Measurements from ENCODE around the gene ATP10B.

ATP10B gene

DNA sequence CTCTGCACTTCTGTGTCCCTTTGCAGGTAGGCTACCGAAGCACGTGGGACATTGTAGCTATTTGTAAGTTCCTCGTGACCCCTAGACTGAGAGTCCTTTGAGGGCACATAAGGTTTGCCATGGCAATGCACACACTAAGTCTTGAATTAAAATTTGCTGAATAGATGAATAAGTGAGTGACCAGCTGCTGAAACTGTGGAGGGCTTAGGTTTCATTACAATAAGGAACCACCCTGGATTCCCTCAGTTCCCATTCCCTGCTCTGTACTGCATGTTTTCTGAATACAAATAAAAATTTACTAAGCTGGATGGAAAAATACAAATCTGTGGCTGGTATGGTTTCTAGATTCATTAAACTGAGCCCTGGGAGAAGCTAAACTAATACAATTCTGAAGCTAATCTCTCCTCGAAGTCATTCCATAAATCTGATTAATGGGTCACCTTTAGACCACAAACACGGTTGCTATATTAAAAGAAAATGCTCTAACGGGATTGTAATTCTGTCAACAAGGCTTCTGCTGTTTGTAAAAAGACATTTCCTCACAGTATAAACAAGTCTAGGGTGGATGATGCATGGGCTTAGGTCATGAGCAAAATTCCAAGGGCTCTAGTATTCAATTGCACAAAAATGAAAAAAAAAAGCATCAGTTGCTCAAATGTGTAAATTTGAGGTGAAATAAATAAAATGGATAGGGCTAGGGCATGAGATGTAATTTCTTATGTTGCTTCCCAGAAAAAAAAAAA, 172.3 kb downstream of the ATP10B start:
- no peak for DNase-seq

DNA sequence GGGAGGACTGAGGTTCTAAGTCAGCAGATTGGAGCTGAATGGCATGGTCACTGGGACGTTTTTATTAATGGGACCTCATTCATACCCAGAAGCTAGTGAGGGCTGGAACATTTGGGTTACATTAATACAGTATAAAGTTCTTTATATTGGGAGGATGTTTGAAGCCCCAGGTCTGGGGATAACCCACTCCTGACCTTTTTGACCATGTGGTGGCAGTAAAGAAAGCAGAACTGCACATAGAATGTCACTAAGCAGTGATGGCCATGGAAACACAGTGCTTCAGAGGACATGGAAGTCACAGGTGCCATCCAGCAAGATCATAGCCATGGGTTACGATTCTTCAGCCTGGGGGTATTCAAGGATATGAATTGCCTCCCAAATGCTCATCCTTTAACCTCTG, 176.0 kb downstream of the ATP10B start:
- no peak for DNase-seq

DNA sequence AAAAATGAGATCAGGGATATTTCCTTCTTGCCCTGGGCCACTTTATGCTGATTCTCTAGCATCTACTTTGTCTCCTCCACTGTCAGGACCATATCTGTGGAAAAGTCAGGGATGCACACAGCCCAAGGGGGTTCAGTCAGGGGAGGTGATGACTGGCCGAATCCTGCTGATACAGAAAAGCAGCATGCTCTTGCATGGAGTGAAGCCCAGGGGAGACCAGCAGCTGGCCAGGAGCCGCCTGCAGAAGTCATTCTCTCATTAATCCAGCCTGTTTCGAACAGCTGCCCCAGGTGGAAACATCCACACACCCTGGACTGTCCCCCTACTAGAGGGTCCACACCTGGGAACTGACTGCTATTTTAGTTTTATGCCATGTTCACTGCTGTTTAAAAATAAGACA, 177.1 kb downstream of the ATP10B start:
- DNase-seq = no peak

DNA sequence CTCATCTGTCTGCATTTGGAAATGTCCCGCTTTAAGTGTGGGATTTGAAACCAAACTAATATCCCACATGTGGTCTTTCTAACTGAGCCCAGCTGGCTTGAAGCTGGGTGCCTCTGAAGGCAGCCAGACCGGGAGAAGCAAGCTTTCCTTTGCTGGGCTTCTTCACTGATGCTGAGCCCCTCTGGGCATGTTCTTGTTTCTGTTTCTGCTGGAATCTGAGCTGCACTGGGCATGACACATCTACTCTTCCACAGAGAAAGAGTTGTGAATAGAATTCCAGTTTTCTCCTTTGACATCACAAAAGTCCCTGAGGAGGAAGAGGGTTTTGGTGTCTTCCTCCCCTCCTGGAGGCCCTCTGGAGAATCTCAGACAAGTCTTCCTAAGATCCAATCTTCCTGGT, 179.5 kb downstream of the ATP10B start:
- DNase-seq = no peak

DNA sequence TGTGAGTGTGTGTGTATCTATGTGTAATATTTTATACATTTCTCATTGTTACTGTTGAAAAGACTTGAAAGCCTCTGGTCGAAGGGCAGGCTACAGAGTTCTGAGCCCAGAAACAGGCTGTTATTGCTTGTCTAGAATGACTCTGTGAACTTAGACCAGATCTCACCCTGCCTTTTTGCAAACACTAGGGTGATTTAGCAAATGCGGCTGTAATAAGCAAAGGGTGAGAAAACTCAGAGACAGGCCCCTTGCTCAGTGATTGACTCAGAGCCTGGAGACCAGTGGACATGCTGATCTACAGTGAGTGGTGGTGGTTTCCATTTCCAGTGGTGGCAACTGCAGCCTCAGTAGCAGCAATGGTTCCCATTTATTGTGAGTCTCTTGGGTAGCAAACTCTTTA, 183.7 kb downstream of the ATP10B start:
- DNase-seq = no peak

DNA sequence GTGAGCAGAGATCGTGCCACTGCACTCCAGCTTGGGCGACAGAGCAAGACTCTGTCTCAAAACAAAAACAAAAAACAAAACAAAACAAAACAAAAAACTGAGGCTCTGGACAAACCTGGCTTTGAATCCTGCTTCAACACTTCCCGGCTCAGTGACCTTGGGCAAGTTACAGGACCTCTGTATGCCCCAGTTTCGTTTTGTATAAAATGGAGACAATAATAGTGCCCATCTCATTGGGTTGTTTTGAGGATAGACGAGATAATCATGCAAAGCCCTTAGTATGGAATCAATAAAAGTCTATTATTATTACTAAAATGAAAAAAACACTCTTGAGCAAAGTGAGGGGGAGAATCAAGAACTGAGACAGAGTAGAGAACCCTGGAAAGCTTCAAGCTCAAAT, 184.9 kb downstream of the ATP10B start:
- no peak for DNase-seq

DNA sequence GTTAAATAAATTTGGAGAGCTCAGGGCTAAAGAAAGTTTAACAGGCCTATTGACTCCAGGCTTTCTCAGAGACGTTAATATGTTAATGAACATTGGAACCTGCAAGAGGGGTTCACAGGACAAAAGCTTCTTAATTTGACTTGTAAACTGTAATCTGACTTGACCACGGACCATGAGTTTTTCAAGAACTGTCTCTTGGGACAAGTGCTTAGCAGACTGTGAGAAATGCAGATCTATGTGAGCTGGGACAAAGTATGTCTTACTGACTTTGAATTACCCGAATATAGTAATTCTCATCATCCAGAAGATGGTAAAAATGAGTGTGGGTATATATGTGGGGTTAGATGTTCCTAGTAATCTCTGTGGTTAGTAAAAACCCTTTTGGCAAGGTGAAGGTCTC, 186.6 kb downstream of the ATP10B start:
- DNase-seq = no peak

DNA sequence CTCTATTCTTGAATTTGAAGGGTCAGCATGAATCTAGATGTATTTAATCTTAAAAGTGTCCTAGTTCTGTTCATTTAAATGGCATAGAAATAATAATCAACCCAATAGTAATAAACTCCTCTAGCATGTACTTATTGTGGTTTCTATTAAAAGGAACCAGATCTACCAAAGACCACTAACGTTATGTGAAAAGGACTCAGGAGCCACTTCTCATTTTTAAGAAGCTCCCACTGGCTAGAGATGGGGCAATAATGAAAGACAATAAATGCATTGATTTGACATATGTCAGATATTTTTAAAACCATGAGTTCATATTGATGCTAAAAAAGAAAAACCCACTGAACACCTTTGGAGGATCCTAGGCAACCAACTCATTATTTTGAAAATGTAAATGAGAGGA, 191.9 kb downstream of the ATP10B start:
- DNase-seq = no peak

DNA sequence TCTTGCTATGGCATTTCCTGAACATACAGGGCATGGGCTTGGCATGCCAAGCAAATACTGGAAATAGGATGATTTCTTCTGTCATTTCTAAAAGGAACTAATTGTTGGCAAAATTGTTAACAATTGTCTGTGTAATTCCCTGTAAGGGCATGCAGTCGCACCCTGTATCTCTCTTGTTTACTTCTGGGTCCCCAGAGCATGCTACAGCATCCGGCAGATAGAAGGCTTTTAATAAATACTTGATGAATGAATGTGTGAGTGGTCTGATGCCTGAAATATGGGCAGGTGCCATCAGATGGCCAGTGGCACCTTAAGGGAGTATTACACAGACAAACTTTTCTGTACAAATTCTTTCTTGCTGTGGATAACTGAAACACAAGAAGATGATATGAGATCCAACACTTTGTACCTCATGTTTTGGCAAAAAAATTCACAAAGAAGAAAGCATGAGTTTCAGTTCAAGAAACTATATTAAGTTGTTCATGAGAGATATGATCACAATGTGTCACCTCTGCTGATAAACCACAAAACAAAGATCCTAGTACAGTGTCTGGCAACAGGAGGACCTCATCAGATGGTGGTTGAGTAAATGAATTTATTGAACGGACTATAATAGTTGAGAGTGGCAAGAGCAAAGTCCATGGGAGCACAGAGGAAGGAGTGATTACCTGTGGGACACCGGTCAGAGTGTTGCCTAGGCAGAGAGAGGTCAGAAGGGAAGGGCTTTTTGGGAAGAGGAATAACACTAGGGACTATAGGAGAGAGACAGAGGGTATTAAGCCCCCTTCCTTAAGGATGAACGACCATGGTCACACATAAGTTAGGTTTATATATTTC, 194.2 kb downstream of the ATP10B start:
- DNase-seq = no peak

DNA sequence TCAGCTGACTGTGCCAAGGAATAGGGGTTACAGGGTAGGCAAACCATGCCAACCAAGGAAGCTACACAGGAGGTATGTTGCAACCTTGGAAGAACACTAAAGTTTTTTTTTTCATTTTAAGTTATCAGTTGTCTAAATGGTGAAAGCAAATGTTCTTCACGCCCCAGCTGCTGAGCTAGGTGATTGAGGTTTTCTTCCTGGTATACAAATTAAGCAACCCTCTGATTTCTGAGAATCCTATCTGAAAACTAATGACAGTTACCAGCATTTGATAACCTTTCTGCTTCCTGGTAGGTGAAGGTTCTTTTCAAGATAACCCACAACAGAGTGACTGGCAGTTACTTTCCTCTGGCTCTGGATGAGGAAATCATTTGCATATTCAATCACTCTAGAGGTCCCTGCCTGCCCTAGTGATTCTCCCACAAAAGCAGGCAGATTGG, 194.9 kb downstream of the ATP10B start:
- no peak for DNase-seq

DNA sequence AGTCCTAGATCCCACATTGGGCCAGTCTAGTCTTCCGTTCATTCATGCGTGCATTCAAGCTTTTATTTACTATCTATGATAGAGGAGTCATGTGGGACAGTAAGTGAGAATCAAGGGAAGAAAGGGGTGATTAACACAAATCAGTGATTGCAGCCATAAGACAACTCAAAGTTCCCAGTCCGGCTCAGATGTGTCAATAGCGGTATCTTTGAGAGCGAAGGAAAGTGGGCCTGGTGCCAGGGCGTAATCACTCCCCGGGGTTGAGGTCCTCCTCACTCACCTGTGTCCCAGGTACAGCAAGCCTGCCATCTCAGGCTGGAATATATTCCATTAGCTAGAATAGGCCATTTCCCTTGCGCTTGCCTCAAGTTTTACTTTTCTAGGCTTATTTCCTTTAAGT, 196.3 kb downstream of the ATP10B start:
- DNase-seq = no peak

DNA sequence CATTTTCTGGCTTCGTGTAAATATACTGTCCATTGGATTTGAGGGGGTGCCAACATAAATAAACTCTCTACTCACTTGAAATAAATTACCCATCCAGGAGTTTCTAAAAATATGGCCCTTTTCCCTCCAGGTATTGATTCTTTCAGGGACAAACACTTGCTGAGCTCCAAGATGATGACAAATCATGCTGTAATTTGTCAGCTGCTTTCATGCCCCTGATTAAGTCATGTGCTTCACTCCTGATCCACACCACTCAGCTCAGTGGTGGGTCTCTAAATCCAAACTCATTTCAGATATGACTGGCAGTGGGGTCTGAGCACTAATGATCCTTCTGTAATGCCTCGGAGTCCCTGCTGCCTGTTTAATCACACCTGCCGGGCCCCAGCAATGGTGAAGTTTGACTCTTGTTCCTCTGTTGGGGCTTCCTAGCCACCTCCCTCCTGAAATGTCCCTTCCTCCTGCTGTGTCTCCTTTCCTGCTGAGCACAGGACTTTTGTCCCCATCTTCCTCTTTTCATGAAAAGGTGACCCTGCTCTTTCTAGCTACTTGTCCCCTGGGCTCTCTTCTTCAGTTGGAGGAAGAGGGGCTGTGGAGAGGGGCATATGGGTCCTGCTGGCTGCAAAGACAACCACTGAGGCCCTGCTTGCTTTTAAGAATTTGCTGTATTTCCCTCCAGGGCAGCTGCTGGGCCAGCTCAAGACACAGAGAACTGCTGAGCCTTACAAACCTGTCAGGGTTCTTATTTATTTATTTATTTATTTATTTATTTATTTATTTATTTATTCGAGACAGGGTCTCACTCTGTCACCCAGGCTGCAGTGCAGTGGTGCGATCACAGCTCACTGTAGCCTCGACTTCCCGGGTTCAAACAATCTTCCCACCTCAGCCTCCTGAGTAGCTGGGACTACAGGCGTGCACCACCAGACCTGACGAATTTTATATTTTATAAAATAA, 200.0 kb downstream of the ATP10B start:
- no peak for DNase-seq

DNA sequence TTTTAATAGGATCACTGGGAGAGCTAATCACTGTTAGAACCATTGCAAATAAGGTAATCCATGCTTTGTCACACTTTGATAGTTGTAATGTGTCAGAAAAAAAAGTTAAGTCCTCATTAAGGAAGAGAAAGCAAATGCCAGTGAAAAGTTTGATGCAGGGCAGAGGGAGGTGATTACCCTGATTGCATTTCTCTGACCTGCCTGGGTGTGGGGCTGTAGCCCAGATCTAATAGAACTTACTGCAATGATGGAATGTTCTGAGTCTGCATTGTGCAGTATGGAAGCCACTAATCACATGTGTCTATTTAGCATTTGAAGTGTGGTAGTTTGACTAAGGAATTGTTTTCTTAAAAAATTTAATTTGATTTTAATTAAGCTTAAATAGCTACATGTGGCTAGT, 202.7 kb downstream of the ATP10B start:
- no peak for DNase-seq

DNA sequence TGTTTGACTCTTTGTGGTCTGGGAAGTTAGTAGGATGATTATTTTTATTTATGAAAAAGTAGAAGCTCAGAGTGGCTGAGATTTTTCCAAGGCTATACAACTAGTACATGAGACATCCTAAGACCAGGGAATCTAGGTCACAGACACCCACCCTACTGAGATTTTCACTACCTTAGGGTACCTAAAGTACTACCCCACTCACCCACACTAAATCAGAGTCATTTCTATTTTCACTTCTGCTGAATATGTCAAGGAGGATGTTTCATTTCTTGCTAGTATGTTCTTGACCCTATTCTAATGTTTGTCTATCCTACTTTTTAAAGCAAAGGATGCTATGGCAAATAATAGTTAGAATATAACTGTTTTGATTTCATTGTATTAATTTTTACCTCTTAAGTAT, 206.0 kb downstream of the ATP10B start:
- DNase-seq = no peak

DNA sequence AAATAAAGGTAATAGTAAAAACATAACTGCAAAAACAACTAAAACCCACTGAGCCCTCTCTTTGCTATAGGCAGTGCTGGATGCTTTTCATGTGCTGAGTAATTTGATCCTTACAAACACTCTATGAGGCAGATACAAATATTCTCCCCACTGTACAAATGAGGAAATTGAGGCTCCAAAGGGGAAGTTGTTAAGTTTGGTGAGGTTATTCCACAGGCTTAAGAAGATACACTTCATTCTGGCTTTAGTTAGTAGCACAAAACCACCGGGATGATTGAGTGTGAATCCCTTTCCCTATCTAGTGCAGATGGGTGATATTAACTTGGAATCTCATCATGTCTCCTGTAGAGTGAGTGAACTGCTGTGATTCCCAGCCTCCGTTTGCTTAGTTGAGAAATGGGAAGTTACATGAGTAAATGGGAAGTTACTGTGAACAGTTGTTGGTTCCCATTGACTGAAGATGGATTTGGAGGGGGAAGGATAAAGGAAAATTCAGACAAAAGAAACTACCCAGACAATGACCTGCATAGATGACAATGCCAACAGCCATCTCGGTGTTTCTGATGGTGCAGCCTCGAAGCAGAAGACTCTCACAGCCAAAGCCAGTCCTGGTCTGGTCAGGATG, 208.3 kb downstream of the ATP10B start:
- DNase-seq = no peak

DNA sequence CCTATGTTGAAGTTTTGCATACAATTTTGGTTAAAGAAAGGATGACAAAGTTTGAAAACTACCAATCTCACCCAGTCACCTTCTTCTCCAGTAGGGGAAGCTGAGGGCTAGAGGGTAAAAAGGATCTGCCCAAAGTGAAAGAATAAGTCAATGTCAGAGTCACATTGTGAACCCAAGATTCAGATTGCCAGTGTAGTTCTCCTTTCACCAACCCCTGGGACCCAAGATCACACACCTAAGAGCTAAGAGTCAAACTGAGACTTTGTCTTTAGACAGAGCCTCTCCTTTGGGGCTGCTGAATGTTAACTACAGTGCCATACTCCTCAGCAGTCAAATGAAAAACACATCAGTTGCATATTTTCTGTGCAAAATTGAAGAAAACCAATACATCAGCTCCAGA, 210.6 kb downstream of the ATP10B start:
- DNase-seq = no peak

DNA sequence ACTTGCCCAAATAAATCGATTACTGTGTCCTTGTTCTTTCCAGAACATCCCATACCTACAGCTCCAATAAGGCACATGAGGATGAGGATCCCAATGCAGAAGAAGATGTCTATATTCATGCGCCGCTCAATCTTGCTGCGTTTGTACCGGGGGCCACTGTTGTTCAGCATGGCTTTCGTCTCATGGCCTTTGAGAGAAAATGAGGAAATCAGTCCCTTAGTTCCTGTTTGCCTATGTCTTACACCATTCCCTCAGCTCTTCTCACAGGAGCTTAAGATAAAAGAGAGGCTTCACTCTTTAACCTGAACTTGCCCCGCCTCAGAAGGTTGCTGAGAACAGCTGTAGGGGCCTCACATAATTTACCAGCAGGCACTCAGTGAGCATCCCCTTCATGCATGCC, 211.6 kb downstream of the ATP10B start:
- no peak for DNase-seq

DNA sequence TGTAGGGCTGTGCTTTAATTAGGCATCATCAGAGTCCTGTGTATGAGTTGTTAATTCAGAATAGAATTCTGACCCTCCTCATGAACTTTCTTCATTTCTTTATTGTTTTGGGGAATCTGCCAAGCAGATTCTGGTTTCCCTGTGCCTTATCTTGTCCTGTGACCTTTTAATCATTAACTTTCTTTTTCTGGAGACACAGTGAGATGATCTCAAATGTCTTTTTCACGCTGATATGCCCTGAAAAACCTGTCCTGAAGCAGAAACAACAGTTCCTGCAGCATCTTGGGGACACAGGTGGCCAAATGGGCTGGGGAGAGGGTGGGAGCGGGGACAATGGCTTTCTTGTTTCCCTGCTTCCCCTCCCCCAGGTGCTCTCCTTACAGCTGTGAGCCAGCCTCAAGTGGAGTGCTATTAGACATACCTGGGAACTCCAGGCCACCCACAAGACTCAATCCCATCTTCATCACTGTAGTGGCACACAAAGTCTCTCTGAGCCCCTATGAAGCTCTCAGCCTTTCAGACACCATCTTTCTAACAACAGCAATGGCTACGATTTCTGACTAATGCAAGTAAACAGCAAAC, 213.8 kb downstream of the ATP10B start:
- DNase-seq = no peak

DNA sequence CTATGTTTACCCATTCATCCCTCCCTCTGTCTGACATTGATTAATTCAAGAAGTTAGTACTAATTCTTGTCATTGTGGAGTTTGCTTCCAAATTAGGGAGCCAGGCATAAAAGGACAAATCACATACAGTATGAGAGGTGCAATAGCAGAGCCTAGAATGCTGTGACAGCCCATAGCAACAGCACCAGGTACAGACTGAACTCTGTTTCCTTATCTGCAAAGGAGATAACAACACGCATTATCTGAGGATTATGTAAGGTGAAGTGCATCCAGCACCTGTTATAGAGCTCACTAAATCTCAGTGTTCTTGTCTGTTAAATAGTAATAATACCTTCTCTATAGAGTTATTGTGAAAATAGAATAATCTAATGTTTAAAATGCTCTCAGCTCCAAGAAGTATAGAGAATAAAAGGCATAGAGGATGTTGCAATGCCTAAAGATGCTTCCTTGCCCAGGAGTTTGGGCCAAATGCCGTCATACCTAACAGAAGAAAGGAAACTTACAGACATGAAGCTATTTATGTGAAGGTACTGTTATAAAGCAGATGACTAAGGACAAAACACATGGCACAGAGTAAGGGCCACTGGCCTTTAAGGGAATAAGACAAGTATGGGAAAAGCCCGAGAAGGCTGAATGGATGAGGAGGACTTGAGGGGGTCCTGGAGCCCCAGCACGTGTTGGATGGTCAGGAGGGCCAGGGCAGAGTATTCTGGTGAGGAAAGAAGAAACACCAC, 214.5 kb downstream of the ATP10B start:
- DNase-seq = no peak

DNA sequence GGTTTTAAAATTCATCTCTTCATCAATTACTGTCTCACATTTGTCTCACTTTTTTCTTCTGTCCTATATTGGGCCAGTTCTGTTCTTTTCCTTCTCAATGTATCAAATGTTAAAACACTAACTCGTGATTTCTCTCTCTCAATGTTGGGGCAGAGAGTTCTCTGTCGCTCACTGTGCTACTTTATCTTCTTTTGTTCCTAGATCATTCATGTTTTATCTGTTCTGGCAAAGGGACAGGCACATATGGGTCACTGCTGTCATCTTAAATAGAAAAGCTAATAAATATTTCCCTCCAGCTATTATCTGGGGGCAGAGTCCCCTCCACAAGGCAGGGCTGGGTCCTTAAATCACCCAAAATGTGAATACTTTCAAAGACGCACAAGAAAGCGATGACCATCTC, 216.3 kb downstream of the ATP10B start:
- no peak for DNase-seq

DNA sequence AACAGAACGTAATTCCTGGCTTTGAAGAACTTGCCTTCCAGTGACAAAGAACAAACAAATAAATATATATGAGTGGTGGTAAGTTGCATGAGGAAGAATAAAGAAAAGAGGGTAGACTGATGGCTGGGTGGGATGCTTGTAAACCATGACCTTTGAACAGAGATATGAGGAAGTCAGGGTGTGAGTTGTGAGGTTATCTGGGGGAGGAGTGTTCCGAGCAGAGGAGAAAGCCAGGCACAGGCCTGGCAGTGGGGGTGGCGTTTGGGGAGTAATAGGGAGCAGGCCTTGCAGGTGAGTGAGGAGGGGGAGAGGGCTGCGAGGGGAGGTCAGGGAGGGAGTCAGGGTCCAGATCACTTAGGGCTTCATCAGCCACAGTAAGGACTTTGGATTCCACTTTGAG, 217.0 kb downstream of the ATP10B start:
- no peak for DNase-seq

DNA sequence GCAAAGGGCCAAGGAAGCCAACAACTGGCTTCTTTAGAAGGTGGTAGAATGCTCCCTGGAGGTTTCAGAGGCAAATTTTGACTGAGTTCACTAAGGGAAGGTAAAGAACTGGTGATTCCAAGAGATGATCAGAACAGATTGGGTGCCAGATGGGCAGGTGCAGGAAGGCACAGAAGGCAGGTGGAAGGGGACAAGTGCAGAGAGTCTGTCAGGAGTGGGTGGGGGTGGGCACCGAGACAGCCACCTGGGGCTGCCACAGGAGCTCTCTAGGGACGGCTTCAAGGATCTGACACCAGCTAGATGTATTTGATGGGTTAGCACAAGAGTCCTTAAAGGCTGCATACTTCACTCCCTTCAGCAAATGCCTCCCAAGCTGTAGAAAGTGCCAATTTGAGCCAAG, 223.0 kb downstream of the ATP10B start:
- DNase-seq = no peak
